Colonic mucosa (tissue), 4 donors: Measurements from ENCODE around the gene NUP214. TPM values are rescaled to one million over a fixed set of nuclear protein-coding genes. Genes with fewer than 3 reads are reported as not detected.

ENCODE experiments used
- DNase-seq: peaks from one replicate; pipeline ENCODE4 v3.0.0-alpha.2; 2020
- H3K27ac ChIP-seq: fragments of 200-600 bp; one replicate; pipeline ENCODE4 v1.8.0; 2021
- H3K27me3 ChIP-seq: fragments of 200-600 bp; one replicate; pipeline ENCODE4 v1.8.0; 2021
- H3K36me3 ChIP-seq: fragments of 200-600 bp; one replicate; pipeline ENCODE4 v1.8.0; 2021
- H3K4me1 ChIP-seq: fragments of 200-600 bp; one replicate; pipeline ENCODE4 v1.8.0; 2021; ENCODE audit warnings: mild to moderate bottlenecking
- H3K4me3 ChIP-seq: fragments of 200-600 bp; one replicate; pipeline ENCODE4 v1.8.0; 2021
- H3K9ac ChIP-seq, 2 donors: one replicate each; pipeline ENCODE4 v1.7.0; 2013; ENCODE audit warnings: control low read depth in 2 of 2, low read depth in 2 of 2, low read length in 2 of 2
- H3K9me3 ChIP-seq: fragments of 200-600 bp; one replicate; pipeline ENCODE4 v1.8.0; 2021
- CTCF ChIP-seq: fragments of 200-600 bp; IDR thresholded peaks from one replicate; pipeline ENCODE4 v1.8.0; 2022; ENCODE audit warnings: antibody characterized with exemption, mild to moderate bottlenecking
- intact Hi-C: fragments of 100-400 bp; cut with DNase I; formaldehyde crosslinking; loops from one replicate; pipeline ENCODE4 v1.14.1; 2022
- total RNA-seq, 2 donors: library from RNA; stranded (reverse); fragmentation: NEBNext Ultra II Directional in 1 of 2; extraction: Animal tissue kit (Norgen Biotek cat#: 25700) in 1 of 2; gene quantifications; one replicate each; pipeline ENCODE4 v1.2.1, GENCODE V29; 2021
- donor health status: healthy.
- donor health status: DM: no; HTN: no; CAD: no.
- donor health status: DM: no; HTN: no; CAD: no.

NUP214 gene
- total RNA-seq, 2 donors from 2014 or later: 32.2 to 43.8 TPM

GRCh38 chr9:131140550-131140949 lies 15.2 kb downstream of the NUP214 start:
- Histone ChIP-seq H3K36me3 (peaks cover 15% of the 10 kb centered on the region), H3K27me3 (no peaks in the 10 kb centered on the region), H3K27ac (no peak overlapping the region), H3K9me3 (no peaks in the 10 kb centered on the region), H3K4me1 (no peaks in the 10 kb centered on the region), H3K9ac (no peak overlapping the region), H3K4me3 (no peak overlapping the region)
- TF ChIP-seq CTCF: no peak
- no peak for DNase-seq
- intact Hi-C loops: no loop called here

DNA sequence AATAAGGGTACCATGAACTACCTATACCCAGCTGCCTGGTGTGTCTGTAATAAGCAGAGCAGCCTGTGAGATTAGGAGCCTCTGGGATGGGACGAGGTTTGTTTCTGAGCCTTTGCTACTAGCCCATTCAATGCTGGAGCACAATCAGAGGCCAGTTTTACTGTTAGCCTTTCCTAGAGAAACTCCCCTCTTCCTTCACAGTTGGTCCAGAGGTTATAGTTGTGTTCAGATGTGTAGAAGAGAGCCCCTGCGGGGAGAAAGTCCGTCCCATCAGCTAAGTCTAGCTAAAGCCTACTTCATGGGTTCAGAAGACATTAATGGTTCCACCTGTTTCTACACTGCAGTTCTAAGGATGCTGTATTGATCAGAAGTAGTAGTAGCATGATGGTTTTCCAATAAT lies 16.8 kb downstream of the NUP214 start:
- no peak for DNase-seq
- TF ChIP-seq CTCF: no peak
- H3K36me3 ChIP-seq: peaks cover 21% of the 10 kb centered on the region
- H3K27me3 ChIP-seq: no peaks in the 10 kb centered on the region
- H3K9ac ChIP-seq: no peak overlapping the region
- H3K9me3 ChIP-seq: no peaks in the 10 kb centered on the region
- intact Hi-C loops: no loop called here
- no peak overlapping the region for H3K4me3 ChIP-seq
- H3K4me1 ChIP-seq: no peaks in the 10 kb centered on the region
- no peak overlapping the region for H3K27ac ChIP-seq

DNA sequence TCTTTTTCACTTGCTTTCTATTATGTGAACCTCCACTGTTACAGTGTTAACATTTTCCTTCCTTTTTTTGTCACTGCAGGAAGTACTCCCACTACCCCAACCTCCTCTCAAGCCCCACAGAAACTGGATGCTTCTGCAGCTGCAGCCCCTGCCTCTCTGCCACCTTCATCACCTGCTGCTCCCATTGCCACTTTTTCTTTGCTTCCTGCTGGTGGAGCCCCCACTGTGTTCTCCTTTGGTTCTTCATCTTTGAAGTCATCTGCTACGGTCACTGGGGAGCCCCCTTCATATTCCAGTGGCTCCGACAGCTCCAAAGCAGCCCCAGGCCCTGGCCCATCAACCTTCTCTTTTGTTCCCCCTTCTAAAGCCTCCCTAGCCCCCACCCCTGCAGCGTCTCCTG lies 18.8 kb downstream of the NUP214 start:
- no peak for DNase-seq
- intact Hi-C loops: no loop called here
- H3K27ac ChIP-seq: no peak overlapping the region
- no peaks in the 10 kb centered on the region for H3K27me3 ChIP-seq
- no peak overlapping the region for H3K9ac ChIP-seq
- no peak overlapping the region for H3K4me3 ChIP-seq
- H3K4me1 ChIP-seq: no peaks in the 10 kb centered on the region
- no peak for TF ChIP-seq CTCF
- peaks cover 27% of the 10 kb centered on the region for H3K36me3 ChIP-seq
- H3K9me3 ChIP-seq: no peaks in the 10 kb centered on the region

DNA sequence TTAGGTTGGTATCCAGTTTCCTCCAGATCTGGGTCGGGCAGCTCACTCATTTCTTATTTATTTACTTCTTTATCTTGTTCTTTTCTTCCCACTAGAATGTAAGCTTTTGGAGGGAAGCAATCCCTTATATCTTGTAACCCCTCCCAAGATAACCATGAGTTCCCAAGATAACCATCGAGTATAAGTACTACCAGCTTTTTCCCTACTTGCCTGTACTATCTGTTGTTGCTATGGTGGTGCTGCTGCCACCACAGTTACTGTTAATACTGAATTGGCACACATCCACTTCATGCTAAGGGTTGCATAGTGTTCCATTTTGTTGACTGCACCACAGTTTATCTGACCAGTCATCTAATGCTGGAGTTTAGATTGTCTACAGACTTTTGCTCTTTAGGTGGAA lies 19.9 kb downstream of the NUP214 start:
- H3K9me3 ChIP-seq: no peaks in the 10 kb centered on the region
- no peak for TF ChIP-seq CTCF
- H3K9ac ChIP-seq: no peak overlapping the region
- H3K27me3 ChIP-seq: no peaks in the 10 kb centered on the region
- no peak overlapping the region for H3K4me3 ChIP-seq
- no peak overlapping the region for H3K27ac ChIP-seq
- H3K36me3 ChIP-seq: peaks cover 30% of the 10 kb centered on the region
- no peaks in the 10 kb centered on the region for H3K4me1 ChIP-seq
- no peak for DNase-seq
- intact Hi-C loops: no loop called here

DNA sequence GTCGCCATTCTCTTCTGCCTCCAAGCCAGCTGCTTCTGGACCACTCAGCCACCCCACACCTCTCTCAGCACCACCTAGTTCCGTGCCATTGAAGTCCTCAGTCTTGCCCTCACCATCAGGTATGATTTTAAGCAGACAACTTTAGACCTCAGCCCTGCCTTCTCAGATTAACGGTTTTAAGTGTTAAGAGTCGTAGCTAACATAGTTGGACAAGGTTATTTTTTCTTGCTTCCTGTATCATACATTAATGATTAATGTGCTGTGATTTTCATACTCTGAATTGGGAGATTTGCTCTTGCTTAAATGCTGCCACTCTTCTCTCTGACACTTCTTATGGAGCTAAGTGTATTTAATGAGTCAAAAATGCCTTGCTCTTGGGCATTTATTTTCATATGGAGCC lies 20.8 kb downstream of the NUP214 start:
- intact Hi-C loops: no loop called here
- peaks cover 39% of the 10 kb centered on the region for H3K36me3 ChIP-seq
- no peak for TF ChIP-seq CTCF

DNA sequence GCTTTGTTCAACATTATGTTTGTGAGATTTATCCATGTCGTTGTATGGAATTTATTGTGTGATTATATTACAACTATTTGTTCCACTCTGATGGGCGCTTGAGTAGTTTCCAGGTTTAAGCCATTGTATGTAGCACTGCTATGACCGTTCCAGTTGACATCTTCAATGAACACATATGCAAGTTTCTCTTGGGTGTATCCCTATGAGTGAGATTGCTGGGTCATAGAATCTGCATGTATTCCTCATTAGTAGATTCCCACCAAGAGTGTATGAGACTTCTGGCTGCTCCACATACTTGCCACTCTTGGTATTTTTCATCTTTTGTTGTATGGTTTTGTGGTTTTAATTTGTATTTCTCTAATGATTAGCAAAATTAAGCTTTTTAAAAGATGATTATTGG lies 22.9 kb downstream of the NUP214 start:
- no peak for TF ChIP-seq CTCF
- H3K27ac ChIP-seq: no peak overlapping the region
- H3K9ac ChIP-seq: no peak overlapping the region
- H3K27me3 ChIP-seq: no peaks in the 10 kb centered on the region
- H3K36me3 ChIP-seq: peaks cover 42% of the 10 kb centered on the region
- intact Hi-C loops: no loop called here
- no peaks in the 10 kb centered on the region for H3K9me3 ChIP-seq
- H3K4me1 ChIP-seq: no peaks in the 10 kb centered on the region
- no peak overlapping the region for H3K4me3 ChIP-seq
- no peak for DNase-seq

More for the DNA sequence above, 20.8 kb downstream of the NUP214 start:
- no peak overlapping the region for H3K27ac ChIP-seq
- H3K4me1 ChIP-seq: no peaks in the 10 kb centered on the region
- no peak overlapping the region for H3K9ac ChIP-seq
- H3K9me3 ChIP-seq: no peaks in the 10 kb centered on the region
- H3K27me3 ChIP-seq: no peaks in the 10 kb centered on the region
- DNase-seq: no peak
- H3K4me3 ChIP-seq: no peak overlapping the region
